ENCODE measurements around the gene UHRF2. TPM values are rescaled to one million over a fixed set of nuclear protein-coding genes. Genes with fewer than 3 reads are reported as not detected.
A peak's percentile ranks its signal among the peaks of the same experiment; 100 is the strongest.
"Not testable (repeated sequence)": the region's sequence is repeated elsewhere in the genome, so short reads cannot be mapped to it uniquely, and the experiment has no call there.

Gene UHRF2
- total RNA-seq = 10 to 100 TPM; 73.1 to 97.4 TPM

DNA sequence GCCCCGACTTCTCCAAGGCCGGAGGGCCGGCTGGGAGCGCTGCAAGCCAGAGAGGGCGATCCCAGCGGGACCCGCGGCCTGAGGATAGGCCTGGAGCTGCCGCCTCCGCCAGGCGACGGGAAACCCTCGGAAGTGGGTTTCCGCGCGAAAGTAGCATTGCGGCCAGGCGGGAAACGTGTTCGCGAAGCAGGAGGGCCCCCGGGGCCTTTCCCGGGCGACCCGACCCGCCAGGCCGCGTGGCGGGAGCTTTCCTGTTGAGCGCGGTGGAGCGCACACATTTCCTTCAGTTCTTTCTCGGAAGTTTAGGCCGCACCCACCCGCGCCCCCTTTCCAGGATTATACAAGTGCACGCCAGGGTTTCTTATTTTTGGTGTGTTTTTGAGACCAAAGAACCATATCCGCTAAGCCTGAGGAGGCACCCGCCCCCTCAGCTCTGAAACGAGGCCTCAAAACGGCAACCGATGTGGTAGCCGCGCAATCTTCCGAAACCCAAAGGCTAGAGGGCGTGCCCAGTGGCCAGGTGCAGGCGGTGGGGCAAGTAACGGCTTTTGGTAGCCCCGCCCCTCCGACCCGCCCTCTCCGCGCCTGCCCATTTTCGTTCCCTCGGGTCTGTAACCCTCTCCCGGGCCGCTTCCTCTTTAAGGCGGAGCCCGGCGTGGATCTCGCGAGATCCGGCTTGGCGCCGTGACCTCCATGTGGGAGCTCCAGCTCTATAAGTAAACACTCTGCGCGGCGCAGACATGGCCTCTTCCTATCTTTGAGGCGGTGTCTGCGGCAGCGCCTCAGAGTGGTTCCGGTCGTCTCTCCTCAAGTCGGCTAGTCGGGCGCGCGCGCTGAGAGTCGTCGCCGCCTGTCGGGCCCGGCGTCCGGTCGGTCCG lies at the start of gene UHRF2:
UHRF2 (plus strand) TSS at position 713 of the 878 bp plus-strand sequence. CDS start 292 bp downstream, outside the sequence.
- peak within 1 kb of the TSS; percentile 86 to 89 for H3K27ac Mint-ChIP-seq
- peak; percentile 88 to 92 for ATAC-seq
- H3K36me3 Mint-ChIP-seq = peaks cover 18 to 34% of the 10 kb centered on the region in 2 donors
- H3K9me3 Mint-ChIP-seq = peaks cover 0 to 4% of the 10 kb centered on the region in 2 donors
- DNase-seq (ENCODE audit: low spot score in 2 of 2) = peak; percentile 95 to 98

DNA sequence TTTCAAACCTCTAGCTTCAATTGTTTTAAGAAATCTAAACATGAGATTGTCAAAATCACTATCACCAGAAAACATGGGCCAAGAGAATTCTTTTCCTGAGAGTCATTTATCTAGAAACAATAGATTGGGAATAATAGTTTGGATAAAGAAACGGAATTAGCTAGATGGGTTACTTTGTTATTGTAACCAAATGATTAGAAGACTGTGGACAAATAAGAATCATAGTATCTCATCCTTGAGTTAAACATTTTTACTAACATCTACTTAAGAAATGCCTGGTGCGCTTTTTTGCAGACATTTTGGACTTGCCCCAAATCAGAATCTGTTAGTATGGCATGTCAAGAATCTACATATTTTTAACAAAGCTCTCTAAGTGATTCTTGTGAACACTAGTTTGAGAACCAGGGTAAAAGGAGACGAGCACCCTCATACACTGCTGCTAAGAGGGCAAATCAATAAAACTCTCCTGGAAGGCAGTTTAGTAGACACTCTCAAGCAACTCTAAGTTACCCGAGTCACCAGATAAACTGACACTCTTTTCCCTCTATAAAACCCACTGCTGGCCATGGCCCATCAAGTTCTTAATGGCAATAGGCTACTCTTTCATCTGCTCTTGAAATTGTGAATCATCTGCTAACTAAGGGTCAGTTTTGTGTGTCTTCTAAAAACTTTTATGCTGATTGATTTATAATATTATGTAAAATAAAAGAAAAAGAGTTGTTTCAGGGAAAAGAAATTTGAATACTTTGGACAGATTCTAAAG lies 45.7 kb upstream of the UHRF2 start:
- H3K9me3 Mint-ChIP-seq = peaks cover 3 to 12% of the 10 kb centered on the region in 2 donors
- H3K27ac Mint-ChIP-seq = no peak overlapping the region
- DNase-seq (ENCODE audit: low spot score in 2 of 2) (no peak), ATAC-seq (no peak)
- peaks cover 8 to 14% of the 10 kb centered on the region in 2 donors for H3K36me3 Mint-ChIP-seq

- Mint-ChIP-seq H3K9me3 (peaks cover 3 to 12% of the 10 kb centered on the region in 2 donors), H3K27ac (peak overlapping the region in 1 of 2 donors; percentile 50), H3K36me3 (peaks cover 8 to 19% of the 10 kb centered on the region in 2 donors)
- DNase-seq (ENCODE audit: low spot score in 2 of 2) (no peak), ATAC-seq (no peak)
Observed at GRCh38 chr9:6368831-6369230, 44.2 kb upstream of the UHRF2 start.

- not testable (repeated sequence) for DNase-seq (ENCODE audit: low spot score in 2 of 2); H3K9me3 Mint-ChIP-seq; H3K27ac Mint-ChIP-seq; ATAC-seq
- H3K36me3 Mint-ChIP-seq = peaks cover 10 to 12% of the 10 kb centered on the region in 2 donors
Observed at GRCh38 chr9:6381477-6382012, 31.5 kb upstream of the UHRF2 start.

DNA sequence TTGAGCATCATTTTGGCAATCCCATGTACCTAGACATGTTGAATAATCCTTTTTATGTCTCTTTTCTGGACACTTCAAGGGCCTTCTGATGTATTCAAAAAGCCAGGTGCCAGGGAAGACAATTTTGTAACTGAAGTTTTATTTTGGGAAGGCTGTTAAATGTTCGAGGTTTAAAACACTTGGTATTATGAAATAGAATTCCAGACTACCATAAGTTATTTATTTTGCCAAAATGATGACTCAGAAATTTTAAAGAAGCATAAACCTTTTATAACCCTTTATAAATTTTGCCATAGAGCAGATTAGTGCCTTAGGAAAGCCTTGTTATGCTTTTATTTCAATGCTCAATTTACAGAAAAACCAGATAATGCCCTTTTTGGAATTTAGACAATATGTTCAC lies 30.3 kb upstream of the UHRF2 start:
- no peak for ATAC-seq
- peaks cover under 1 to 2% of the 10 kb centered on the region in 2 donors for H3K36me3 Mint-ChIP-seq
- H3K27ac Mint-ChIP-seq = no peak overlapping the region
- DNase-seq (ENCODE audit: low spot score in 2 of 2) = no peak
- peaks cover 0 to 4% of the 10 kb centered on the region in 2 donors for H3K9me3 Mint-ChIP-seq

GRCh38 chr9:6383551-6384225 lies 29.3 kb upstream of the UHRF2 start:
- no peaks in the 10 kb centered on the region for H3K36me3 Mint-ChIP-seq
- peaks cover 0 to 4% of the 10 kb centered on the region in 2 donors for H3K9me3 Mint-ChIP-seq
- no peak for DNase-seq (ENCODE audit: low spot score in 2 of 2)
- no peak overlapping the region for H3K27ac Mint-ChIP-seq
- ATAC-seq = no peak

GRCh38 chr9:6384732-6385131 lies 28.3 kb upstream of the UHRF2 start:
- Mint-ChIP-seq H3K27ac (no peak overlapping the region), H3K9me3 (peaks cover 0 to 4% of the 10 kb centered on the region in 2 donors), H3K36me3 (no peaks in the 10 kb centered on the region)
- DNase-seq (ENCODE audit: low spot score in 2 of 2) = no peak
- ATAC-seq = no peak

DNA sequence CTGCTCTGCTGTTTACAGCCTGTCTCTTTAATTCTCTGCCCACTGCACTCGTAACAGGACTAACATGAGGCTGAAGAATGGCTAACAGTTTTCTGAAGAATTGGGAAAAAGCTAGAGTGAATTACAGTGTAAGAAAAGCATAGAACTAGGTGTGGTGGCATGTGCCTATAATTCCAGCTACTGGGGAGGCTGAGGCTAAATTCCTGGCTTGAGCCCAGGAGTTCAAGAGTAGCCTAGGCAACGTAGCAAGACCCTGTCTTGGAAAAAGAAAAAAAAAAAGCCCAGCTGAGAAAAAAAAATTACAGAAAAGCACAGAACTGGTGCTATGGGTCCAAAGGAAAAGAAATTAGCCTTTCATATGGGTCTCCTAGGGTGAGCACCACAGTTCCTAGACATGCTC lies 13.9 kb upstream of the UHRF2 start:
- H3K27ac Mint-ChIP-seq = no peak overlapping the region
- ATAC-seq = no peak

GRCh38 chr9:6405371-6405770 lies 7.6 kb upstream of the UHRF2 start:
- ATAC-seq (no peak), DNase-seq (ENCODE audit: low spot score in 2 of 2) (no peak)
- Mint-ChIP-seq H3K9me3 (no peaks in the 10 kb centered on the region), H3K27ac (no peak overlapping the region), H3K36me3 (no peaks in the 10 kb centered on the region)

More for the DNA sequence above, 13.9 kb upstream of the UHRF2 start:
- Mint-ChIP-seq H3K36me3 (no peaks in the 10 kb centered on the region), H3K9me3 (no peaks in the 10 kb centered on the region)
- DNase-seq (ENCODE audit: low spot score in 2 of 2) = no peak

GRCh38 chr9:6407778-6408177 lies 5.2 kb upstream of the UHRF2 start:
- no peak for ATAC-seq
- DNase-seq (ENCODE audit: low spot score in 2 of 2) = no peak
- Mint-ChIP-seq H3K27ac (no peak overlapping the region), H3K36me3 (no peaks in the 10 kb centered on the region), H3K9me3 (no peaks in the 10 kb centered on the region)

GRCh38 chr9:6408320-6408719 lies 4.7 kb upstream of the UHRF2 start:
- ATAC-seq = no peak
- H3K9me3 Mint-ChIP-seq = no peaks in the 10 kb centered on the region
- no peak for DNase-seq (ENCODE audit: low spot score in 2 of 2)
- H3K36me3 Mint-ChIP-seq = no peaks in the 10 kb centered on the region
- H3K27ac Mint-ChIP-seq = no peak overlapping the region

DNA sequence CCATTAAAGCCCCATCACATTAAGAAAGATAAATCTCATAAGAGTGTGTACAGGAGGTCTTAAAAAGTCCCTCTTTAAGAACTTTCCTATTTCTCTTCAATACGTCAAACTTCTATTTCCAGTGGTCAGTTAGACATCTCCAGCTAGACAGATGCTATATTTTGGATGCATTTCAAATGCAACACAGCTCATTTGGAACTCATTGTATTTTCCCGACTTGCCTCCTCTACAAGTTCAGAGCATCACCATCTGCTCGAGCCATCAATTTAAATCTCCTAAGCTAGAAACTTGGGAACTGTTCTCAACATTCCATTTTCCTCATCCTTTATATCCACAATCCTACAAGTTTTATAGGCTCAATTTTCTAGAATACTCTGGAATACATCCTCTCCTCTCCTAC lies 3.2 kb upstream of the UHRF2 start:
- Mint-ChIP-seq H3K36me3 (peaks cover 9% of the 10 kb centered on the region in 2 donors), H3K27ac (no peak overlapping the region), H3K9me3 (no peaks in the 10 kb centered on the region)
- no peak for ATAC-seq
- no peak for DNase-seq (ENCODE audit: low spot score in 2 of 2)

- H3K36me3 Mint-ChIP-seq = peaks cover 11 to 17% of the 10 kb centered on the region in 2 donors
- DNase-seq (ENCODE audit: low spot score in 2 of 2) = no peak
- ATAC-seq = no peak
- H3K27ac Mint-ChIP-seq = no peak overlapping the region
- no peaks in the 10 kb centered on the region for H3K9me3 Mint-ChIP-seq
Observed at GRCh38 chr9:6410633-6411032, 2.4 kb upstream of the UHRF2 start.

DNA sequence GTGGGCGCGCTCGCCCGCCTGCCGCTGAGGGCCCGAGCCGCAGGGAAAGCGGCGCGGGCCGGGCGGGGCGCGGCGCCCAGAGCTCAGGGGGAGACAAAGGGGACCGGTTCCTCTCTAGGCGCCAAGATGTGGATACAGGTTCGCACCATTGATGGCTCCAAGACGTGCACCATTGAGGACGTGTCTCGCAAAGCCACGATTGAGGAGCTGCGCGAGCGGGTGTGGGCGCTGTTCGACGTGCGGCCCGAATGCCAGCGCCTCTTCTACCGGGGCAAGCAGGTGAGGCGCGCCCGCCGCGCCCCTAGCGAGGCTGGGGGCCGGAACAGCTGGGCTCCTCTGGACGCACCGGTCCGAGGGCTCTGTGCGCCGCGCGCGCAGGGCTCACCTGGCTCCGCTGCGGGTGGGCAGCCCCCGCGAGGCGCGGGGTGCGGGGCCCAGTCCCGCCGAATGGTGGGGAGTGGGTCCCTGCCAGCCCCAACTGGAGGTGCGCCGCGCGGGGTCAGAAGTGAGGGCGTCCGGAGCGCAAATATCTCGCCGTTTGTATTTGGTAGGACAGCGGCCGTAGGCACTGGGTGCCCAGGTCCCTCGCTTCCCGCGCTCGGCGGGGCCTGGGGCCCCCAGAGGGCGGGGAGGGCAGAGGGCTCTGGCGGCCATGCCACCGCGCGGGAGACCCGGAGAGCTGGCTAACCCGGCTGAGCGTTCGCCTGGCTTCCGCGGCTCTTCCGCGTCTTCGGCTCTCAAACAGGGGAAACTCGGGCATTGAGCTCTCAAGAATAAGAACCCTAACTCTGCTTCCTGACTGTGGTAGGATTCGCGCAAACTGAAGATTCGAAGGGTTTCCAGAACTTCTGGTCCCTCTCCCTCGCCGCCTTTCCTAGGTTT lies 607 bp downstream of the UHRF2 start:
- H3K36me3 Mint-ChIP-seq = peaks cover 18 to 42% of the 10 kb centered on the region in 2 donors
- peaks cover 0 to 4% of the 10 kb centered on the region in 2 donors for H3K9me3 Mint-ChIP-seq
- peak overlapping the region; percentile 45 to 79 for H3K27ac Mint-ChIP-seq
- DNase-seq (ENCODE audit: low spot score in 2 of 2) (peak in 1 of 2 donors; percentile 36), ATAC-seq (peak in 1 of 2 donors; percentile 11)

DNA sequence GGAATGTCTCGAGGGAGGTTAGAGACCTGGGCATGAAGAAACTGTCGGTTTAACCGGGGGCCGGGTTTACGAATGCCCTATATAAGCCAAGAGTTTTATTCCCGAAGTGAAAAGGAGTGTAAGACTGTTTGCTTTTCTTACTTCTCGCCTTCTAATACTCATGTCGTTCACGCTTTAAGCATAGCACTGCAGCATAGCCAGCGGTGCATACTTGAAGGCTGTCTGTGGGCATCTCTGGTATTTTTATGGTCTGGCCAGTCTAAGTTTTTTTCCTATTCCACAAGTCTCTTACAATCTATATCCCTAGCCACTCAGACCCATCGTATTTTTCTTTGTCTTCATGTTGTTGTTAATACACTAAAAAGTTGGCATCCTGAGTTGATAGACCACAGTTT lies 1.2 kb downstream of the UHRF2 start:
- peaks cover 18 to 49% of the 10 kb centered on the region in 2 donors for H3K36me3 Mint-ChIP-seq
- ATAC-seq (no peak), DNase-seq (ENCODE audit: low spot score in 2 of 2) (peak in 1 of 2 donors; percentile 12)

More for the DNA sequence above, 1.2 kb downstream of the UHRF2 start:
- Mint-ChIP-seq H3K9me3 (peaks cover 0 to 4% of the 10 kb centered on the region in 2 donors), H3K27ac (peak overlapping the region; percentile 45 to 79)
